GM23338 (cell line): ENCODE measurements around the gene ABAT. TPM values are rescaled to one million over a fixed set of nuclear protein-coding genes. Genes with fewer than 3 reads are reported as not detected.

ENCODE experiments used
- ATAC-seq: fragments of 200-7000 bp; cut with Tn5 transposase; 3 replicates; pipeline ENCODE4 v1.9.1; 2020
- DNase-seq: peaks from one replicate; pipeline ENCODE4 v3.0.0-alpha.2; 2015; ENCODE audit warnings: low spot score
- H2AFZ ChIP-seq: fragments of 200-600 bp; sonication (generic); 2 replicates; pipeline ENCODE4 v1.8.0; 2016; ENCODE audit warnings: antibody characterized with exemption, mild to moderate bottlenecking, moderate library complexity
- H3F3A ChIP-seq: fragments of 200-600 bp; sonication (generic); replicated peaks from 2 replicates; pipeline ENCODE4 v1.8.0; 2017; ENCODE audit warnings: antibody characterized with exemption, mixed run types, low read depth
- H3K27ac ChIP-seq: fragments of 200-600 bp; sonication (generic); 2 replicates; pipeline ENCODE4 v1.6.1; 2016; ENCODE audit warnings: low read depth
- H3K27me3 ChIP-seq: fragments of 200-600 bp; sonication (generic); 2 replicates; pipeline ENCODE4 v1.8.0; 2016; ENCODE audit warnings: mild to moderate bottlenecking, mixed run types, moderate library complexity; ENCODE audit not compliant: insufficient read depth
- H3K36me3 ChIP-seq: fragments of 200-600 bp; sonication (generic); 2 replicates; pipeline ENCODE4 v1.8.0; 2016; ENCODE audit warnings: mild to moderate bottlenecking; ENCODE audit not compliant: insufficient read depth
- H3K4me1 ChIP-seq: fragments of 200-600 bp; sonication (generic); 2 replicates; pipeline ENCODE4 v1.8.0; 2016; ENCODE audit warnings: mild to moderate bottlenecking, moderate library complexity; ENCODE audit not compliant: insufficient read depth
- H3K4me2 ChIP-seq: fragments of 200-600 bp; sonication (generic); 2 replicates; pipeline ENCODE4 v1.7.1; 2017; ENCODE audit warnings: mixed run types
- H3K4me3 ChIP-seq: fragments of 200-600 bp; sonication (generic); 2 replicates; pipeline ENCODE4 v1.6.1; 2016; ENCODE audit warnings: mixed run types
- H3K79me2 ChIP-seq: fragments of 200-600 bp; sonication (generic); replicated peaks from 2 replicates; pipeline ENCODE4 v1.8.0; 2017; ENCODE audit warnings: mild to moderate bottlenecking; ENCODE audit not compliant: insufficient read depth
- H3K9me2 ChIP-seq: fragments of 200-600 bp; sonication (generic); 2 replicates; pipeline ENCODE4 v1.8.0; 2017; ENCODE audit not compliant: insufficient read depth
- H4K20me1 ChIP-seq: fragments of 200-600 bp; sonication (generic); replicated peaks from 2 replicates; pipeline ENCODE4 v1.8.0; 2017; ENCODE audit warnings: mild to moderate bottlenecking; ENCODE audit not compliant: insufficient read depth
- H3K27ac Mint-ChIP-seq: 2 replicates; pipeline ENCODE4 v1.8.0; 2020; ENCODE audit warnings: inconsistent platforms, mild to moderate bottlenecking, moderate library complexity, mixed read lengths
- H3K27me3 Mint-ChIP-seq: 3 replicates; pipeline ENCODE4 v1.8.0; 2022; ENCODE audit warnings: low read depth, mild to moderate bottlenecking, moderate library complexity, mixed read lengths, inconsistent platforms; ENCODE audit not compliant: insufficient read depth, poor library complexity
- H3K36me3 Mint-ChIP-seq: 3 replicates; pipeline ENCODE4 v1.8.0; 2021; ENCODE audit warnings: low read depth, mild to moderate bottlenecking, inconsistent platforms, moderate library complexity, mixed read lengths
- H3K4me1 Mint-ChIP-seq: 3 replicates; pipeline ENCODE4 v1.8.0; 2020; ENCODE audit warnings: mild to moderate bottlenecking, inconsistent platforms, mixed read lengths
- H3K4me3 Mint-ChIP-seq: 3 replicates; pipeline ENCODE4 v1.8.0; 2021; ENCODE audit warnings: moderate library complexity, mild to moderate bottlenecking, inconsistent platforms, mixed read lengths
- H3K9me3 Mint-ChIP-seq: 3 replicates; pipeline ENCODE4 v1.8.0; 2020; ENCODE audit warnings: moderate library complexity, mild to moderate bottlenecking, inconsistent platforms, mixed read lengths
- EZH2 ChIP-seq: fragments of 200-600 bp; sonication (generic); IDR thresholded peaks from one replicate; pipeline ENCODE4 v1.8.0; 2017; ENCODE audit warnings: antibody characterized with exemption, mild to moderate bottlenecking, low read depth; ENCODE audit not compliant: unreplicated experiment
- EZH2phosphoT487 ChIP-seq: fragments of 200-600 bp; sonication (generic); IDR thresholded peaks from one replicate; pipeline ENCODE4 v1.8.1; 2018; ENCODE audit warnings: antibody characterized with exemption; ENCODE audit not compliant: unreplicated experiment
- JUNB ChIP-seq: IDR thresholded peaks from one replicate; pipeline ENCODE4 v1.6.1; 2016; ENCODE audit warnings: antibody characterized with exemption; ENCODE audit not compliant: unreplicated experiment
- POLR2AphosphoS5 ChIP-seq: IDR thresholded peaks from 2 replicates; pipeline ENCODE4 v1.6.1; 2016; ENCODE audit warnings: antibody characterized with exemption, low read depth
- ZNF114 ChIP-seq: fragments of 250-450 bp; sonication (Bioruptor Pico); IDR thresholded peaks from 2 replicates; pipeline ENCODE4 v1.5.0; 2020; ENCODE audit warnings: mild to moderate bottlenecking, moderate library complexity
- ZNF331 ChIP-seq: fragments of 250-450 bp; sonication (Bioruptor Pico); IDR thresholded peaks from 2 replicates; pipeline ENCODE4 v1.5.0; 2020; ENCODE audit warnings: low read depth, mild to moderate bottlenecking, moderate library complexity
- polyA plus RNA-seq: library from polyadenylated mRNA; unstranded; fragments of >200 nt; fragmentation: Nextera tagmentation; extraction: Ambion mirVana; gene quantifications from 2 replicates; pipeline ENCODE4 v1.2.1, GENCODE V29; 2016
- total RNA-seq: library from RNA; depleted of rRNA; stranded (reverse); fragments of >200 nt; shearing (Covaris generic); gene quantifications from 2 replicates; pipeline ENCODE4 v1.2.3, GENCODE V29; 2014
- TF ChIP-seq, protein P1 (sequence below): IDR thresholded peaks from one replicate; pipeline ENCODE4 v1.6.1; 2018; ENCODE audit warnings: antibody characterized with exemption; ENCODE audit not compliant: unreplicated experiment
- TF ChIP-seq, protein P2 (sequence below), 2 experiments: fragments of 200-600 bp in 1 of 2; sonication (generic) in 1 of 2; conservative IDR thresholded peaks; 2 replicates each; pipeline versions ENCODE4 v1.5.1 to v1.6.1; 2016 to 2017; ENCODE audit warnings: antibody characterized with exemption in 2 of 2, low read depth in 2 of 2, mild to moderate bottlenecking in 2 of 2, moderate library complexity in 1 of 2
- TF ChIP-seq, protein P3 (sequence below): IDR thresholded peaks from 2 replicates; pipeline ENCODE4 v1.6.1; 2016; ENCODE audit warnings: antibody characterized with exemption

Gene ABAT
- total and polyA plus RNA-seq, 2 experiments from 2014 or later: 4.4 to 8.8 TPM

DNA sequence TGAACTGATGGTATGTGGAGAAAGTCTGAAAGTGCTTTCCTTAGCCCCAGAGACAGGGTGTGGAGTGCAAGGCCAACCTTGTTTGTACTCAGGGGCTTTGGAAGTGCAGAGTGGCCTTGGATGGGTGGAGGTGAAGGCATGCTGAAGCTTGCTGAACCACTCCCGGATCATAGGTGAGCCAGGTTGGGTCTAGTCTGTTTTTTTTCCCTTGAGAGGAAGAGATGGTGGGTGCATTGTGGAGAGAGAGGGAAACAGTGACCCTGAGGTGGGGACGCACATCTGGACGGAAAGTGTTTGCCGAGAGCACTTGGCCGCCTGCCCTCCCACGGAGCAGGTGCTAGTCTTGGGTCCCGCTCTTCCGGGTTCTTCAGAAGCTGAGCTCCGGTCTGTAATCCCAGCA, 12.5 kb downstream of the ABAT start (continued):
- TF ChIP-seq EZH2phosphoT487 (no peak), JUNB (no peak)
- TF ChIP-seq, protein P1, sequence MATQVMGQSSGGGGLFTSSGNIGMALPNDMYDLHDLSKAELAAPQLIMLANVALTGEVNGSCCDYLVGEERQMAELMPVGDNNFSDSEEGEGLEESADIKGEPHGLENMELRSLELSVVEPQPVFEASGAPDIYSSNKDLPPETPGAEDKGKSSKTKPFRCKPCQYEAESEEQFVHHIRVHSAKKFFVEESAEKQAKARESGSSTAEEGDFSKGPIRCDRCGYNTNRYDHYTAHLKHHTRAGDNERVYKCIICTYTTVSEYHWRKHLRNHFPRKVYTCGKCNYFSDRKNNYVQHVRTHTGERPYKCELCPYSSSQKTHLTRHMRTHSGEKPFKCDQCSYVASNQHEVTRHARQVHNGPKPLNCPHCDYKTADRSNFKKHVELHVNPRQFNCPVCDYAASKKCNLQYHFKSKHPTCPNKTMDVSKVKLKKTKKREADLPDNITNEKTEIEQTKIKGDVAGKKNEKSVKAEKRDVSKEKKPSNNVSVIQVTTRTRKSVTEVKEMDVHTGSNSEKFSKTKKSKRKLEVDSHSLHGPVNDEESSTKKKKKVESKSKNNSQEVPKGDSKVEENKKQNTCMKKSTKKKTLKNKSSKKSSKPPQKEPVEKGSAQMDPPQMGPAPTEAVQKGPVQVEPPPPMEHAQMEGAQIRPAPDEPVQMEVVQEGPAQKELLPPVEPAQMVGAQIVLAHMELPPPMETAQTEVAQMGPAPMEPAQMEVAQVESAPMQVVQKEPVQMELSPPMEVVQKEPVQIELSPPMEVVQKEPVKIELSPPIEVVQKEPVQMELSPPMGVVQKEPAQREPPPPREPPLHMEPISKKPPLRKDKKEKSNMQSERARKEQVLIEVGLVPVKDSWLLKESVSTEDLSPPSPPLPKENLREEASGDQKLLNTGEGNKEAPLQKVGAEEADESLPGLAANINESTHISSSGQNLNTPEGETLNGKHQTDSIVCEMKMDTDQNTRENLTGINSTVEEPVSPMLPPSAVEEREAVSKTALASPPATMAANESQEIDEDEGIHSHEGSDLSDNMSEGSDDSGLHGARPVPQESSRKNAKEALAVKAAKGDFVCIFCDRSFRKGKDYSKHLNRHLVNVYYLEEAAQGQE: no peak
- TF ChIP-seq, protein P2, sequence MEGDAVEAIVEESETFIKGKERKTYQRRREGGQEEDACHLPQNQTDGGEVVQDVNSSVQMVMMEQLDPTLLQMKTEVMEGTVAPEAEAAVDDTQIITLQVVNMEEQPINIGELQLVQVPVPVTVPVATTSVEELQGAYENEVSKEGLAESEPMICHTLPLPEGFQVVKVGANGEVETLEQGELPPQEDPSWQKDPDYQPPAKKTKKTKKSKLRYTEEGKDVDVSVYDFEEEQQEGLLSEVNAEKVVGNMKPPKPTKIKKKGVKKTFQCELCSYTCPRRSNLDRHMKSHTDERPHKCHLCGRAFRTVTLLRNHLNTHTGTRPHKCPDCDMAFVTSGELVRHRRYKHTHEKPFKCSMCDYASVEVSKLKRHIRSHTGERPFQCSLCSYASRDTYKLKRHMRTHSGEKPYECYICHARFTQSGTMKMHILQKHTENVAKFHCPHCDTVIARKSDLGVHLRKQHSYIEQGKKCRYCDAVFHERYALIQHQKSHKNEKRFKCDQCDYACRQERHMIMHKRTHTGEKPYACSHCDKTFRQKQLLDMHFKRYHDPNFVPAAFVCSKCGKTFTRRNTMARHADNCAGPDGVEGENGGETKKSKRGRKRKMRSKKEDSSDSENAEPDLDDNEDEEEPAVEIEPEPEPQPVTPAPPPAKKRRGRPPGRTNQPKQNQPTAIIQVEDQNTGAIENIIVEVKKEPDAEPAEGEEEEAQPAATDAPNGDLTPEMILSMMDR (conservative IDR thresholded peaks at IDR 0.05; ENCODE audit: low read depth in 2 of 2): no peak

DNA sequence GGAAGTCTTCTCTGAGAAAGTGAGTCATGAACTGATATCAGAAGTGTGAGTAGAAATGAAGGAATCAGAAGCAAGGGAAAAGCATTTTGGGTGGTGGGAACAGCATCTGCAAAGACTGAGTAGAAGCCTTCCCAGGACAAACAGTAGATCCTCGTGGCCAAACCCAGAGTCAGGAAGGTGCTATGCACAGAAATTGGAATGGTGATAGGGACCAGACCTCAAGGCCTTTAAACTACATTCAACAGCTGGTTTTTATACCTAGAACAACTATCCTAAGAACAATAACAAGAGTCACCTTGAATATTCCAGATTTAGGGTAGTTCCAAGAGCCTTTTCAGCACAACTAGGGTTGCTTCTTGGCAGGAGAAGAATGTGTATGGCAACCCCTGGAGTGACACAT, 15.3 kb downstream of the ABAT start:
- Mint-ChIP-seq H3K9me3 (peaks cover 9% of the 10 kb centered on the region), H3K27ac (no peak overlapping the region), H3K4me3 (no peak overlapping the region), H3K27me3 (no peaks in the 10 kb centered on the region), H3K4me1 (peaks cover 18% of the 10 kb centered on the region), H3K36me3 (peaks cover 9% of the 10 kb centered on the region)
- Histone ChIP-seq H3F3A (no peaks in the 10 kb centered on the region), H3K4me2 (no peak overlapping the region), H3K9me2 (no peaks in the 10 kb centered on the region), H2AFZ (no peak overlapping the region), H3K27me3 (no peaks in the 10 kb centered on the region), H3K4me1 (0 out of 2 replicates have a peak, but pooled peaks cover 12% of the 10 kb centered on the region), H3K36me3 (no peaks in the 10 kb centered on the region; the same call in 1 of the 2 replicates), H3K4me3 (no peak overlapping the region), H3K27ac (no peak overlapping the region), H4K20me1 (no peaks in the 10 kb centered on the region), H3K79me2 (no peaks in the 10 kb centered on the region)
- no peak for ATAC-seq
- no peak for TF ChIP-seq POLR2AphosphoS5
- no peak for TF ChIP-seq EZH2phosphoT487
- TF ChIP-seq ZNF331 (CRISPR knock-in tag): no peak
- TF ChIP-seq, protein P3, sequence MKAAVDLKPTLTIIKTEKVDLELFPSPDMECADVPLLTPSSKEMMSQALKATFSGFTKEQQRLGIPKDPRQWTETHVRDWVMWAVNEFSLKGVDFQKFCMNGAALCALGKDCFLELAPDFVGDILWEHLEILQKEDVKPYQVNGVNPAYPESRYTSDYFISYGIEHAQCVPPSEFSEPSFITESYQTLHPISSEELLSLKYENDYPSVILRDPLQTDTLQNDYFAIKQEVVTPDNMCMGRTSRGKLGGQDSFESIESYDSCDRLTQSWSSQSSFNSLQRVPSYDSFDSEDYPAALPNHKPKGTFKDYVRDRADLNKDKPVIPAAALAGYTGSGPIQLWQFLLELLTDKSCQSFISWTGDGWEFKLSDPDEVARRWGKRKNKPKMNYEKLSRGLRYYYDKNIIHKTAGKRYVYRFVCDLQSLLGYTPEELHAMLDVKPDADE: no peak
- TF ChIP-seq ZNF114 (CRISPR knock-in tag): no peak
- no peak for TF ChIP-seq JUNB
- no peak for TF ChIP-seq EZH2
- TF ChIP-seq, protein P1: no peak
- DNase-seq: no peak
